HG02759 (cell line): ENCODE data around the gene FAM81A.
A peak's percentile ranks its signal among the peaks of the same experiment; 100 is the strongest.

Experiments used
- ATAC-seq: cut with Tn5 transposase; IDR thresholded peaks from one replicate; pipeline ENCODE4 v1.9.1; 2021; ENCODE audit warnings: mild to moderate bottlenecking, moderate library complexity; ENCODE audit not compliant: unreplicated experiment

Gene FAM81A

GRCh38 chr15:59537403-59537802 lies 99.4 kb downstream of the FAM81A start:
- ATAC-seq, result no peak

- ATAC-seq, result no peak
Observed at GRCh38 chr15:59538494-59538893, 100.5 kb downstream of the FAM81A start.

- no peak for ATAC-seq
Observed at GRCh38 chr15:59539799-59540198, 101.8 kb downstream of the FAM81A start.

- no peak for ATAC-seq
Observed at GRCh38 chr15:59540654-59541053, 102.7 kb downstream of the FAM81A start.

GRCh38 chr15:59541750-59542149 lies 103.8 kb downstream of the FAM81A start:
- no peak for ATAC-seq

GRCh38 chr15:59543721-59544547 lies 105.9 kb downstream of the FAM81A start:
- ATAC-seq, result peak; percentile 89

- no peak for ATAC-seq
Observed at GRCh38 chr15:59545573-59545972, 107.6 kb downstream of the FAM81A start.

GRCh38 chr15:59548501-59549226 lies 110.7 kb downstream of the FAM81A start:
- ATAC-seq, result no peak

GRCh38 chr15:59549301-59550185 lies 111.6 kb downstream of the FAM81A start:
- ATAC-seq, result no peak

GRCh38 chr15:59550530-59550929 lies 112.5 kb downstream of the FAM81A start:
- ATAC-seq, result no peak

- no peak for ATAC-seq
Observed at GRCh38 chr15:59550956-59551355, 113.0 kb downstream of the FAM81A start.

- no peak for ATAC-seq
Observed at GRCh38 chr15:59553879-59554735, 116.1 kb downstream of the FAM81A start.

GRCh38 chr15:59555696-59556095 lies 117.7 kb downstream of the FAM81A start:
- ATAC-seq, result no peak

GRCh38 chr15:59556380-59556779 lies 118.4 kb downstream of the FAM81A start:
- no peak for ATAC-seq

- ATAC-seq, result no peak
Observed at GRCh38 chr15:59557581-59557980, 119.6 kb downstream of the FAM81A start.

- no peak for ATAC-seq
Observed at GRCh38 chr15:59558851-59559250, 120.9 kb downstream of the FAM81A start.

- ATAC-seq, result no peak
Observed at GRCh38 chr15:59561547-59561946, 123.6 kb downstream of the FAM81A start.

- ATAC-seq, result no peak
Observed at GRCh38 chr15:59562448-59563186, 124.6 kb downstream of the FAM81A start.

GRCh38 chr15:59565299-59565698 lies 127.3 kb downstream of the FAM81A start:
- ATAC-seq, result no peak

- no peak for ATAC-seq
Observed at GRCh38 chr15:59567324-59567723, 129.3 kb downstream of the FAM81A start.
